Measurements from ENCODE around the gene SEC62. TPM values are rescaled to one million over a fixed set of nuclear protein-coding genes. Genes with fewer than 3 reads are reported as not detected.

Gene SEC62
- total RNA-seq, 2 donors from 2014 or later = 85.7 to 87.4 TPM

DNA sequence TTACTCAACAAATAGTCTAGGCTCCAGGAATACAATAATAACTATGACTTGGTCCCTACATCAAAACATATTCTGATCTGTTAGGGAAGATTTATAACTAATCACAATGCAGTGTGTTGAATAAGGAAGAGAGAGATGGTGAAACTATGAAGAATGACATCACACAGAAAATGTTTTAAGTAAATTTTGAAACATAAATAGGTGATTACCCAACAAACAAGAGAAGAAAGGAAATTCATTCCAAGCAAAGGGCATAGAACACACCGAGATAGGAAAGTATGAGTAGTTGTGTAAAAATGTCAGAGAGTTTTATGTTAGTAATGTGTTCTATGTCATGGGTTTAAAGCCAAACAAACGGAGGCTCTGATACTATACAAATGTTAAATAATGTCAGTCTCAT is 13.4 kb downstream of the SEC62 start:
- ATAC-seq = no peak
- Mint-ChIP-seq H3K27me3 (no peaks in the 10 kb centered on the region), H3K27ac (peak overlapping the region; percentile 71), H3K4me3 (no peak overlapping the region), H3K4me1 (peaks cover 10% of the 10 kb centered on the region), H3K36me3 (ENCODE audit: low read depth) (peaks cover 16% of the 10 kb centered on the region)
- H3K9me3 ChIP-seq (ENCODE audit: control insufficient read depth, low read length, poor library complexity, severe bottlenecking) = no peaks in the 10 kb centered on the region
- no peak for DNase-seq

GRCh38 chr3:169984292-169984691 is 17.7 kb downstream of the SEC62 start:
- no peaks in the 10 kb centered on the region for H3K9me3 ChIP-seq (ENCODE audit: control insufficient read depth, low read length, poor library complexity, severe bottlenecking)
- ATAC-seq = no peak
- no peak for DNase-seq
- Mint-ChIP-seq H3K4me1 (peaks cover 10% of the 10 kb centered on the region), H3K27me3 (no peaks in the 10 kb centered on the region), H3K4me3 (no peak overlapping the region), H3K27ac (no peak overlapping the region), H3K36me3 (ENCODE audit: low read depth) (peaks cover 16% of the 10 kb centered on the region)

- no peaks in the 10 kb centered on the region for H3K9me3 ChIP-seq (ENCODE audit: control insufficient read depth, low read length, poor library complexity, severe bottlenecking)
- no peak for ATAC-seq
- Mint-ChIP-seq H3K27me3 (no peaks in the 10 kb centered on the region), H3K4me1 (peaks cover 4% of the 10 kb centered on the region), H3K4me3 (no peak overlapping the region), H3K27ac (no peak overlapping the region), H3K36me3 (ENCODE audit: low read depth) (peaks cover 6% of the 10 kb centered on the region)
- no peak for DNase-seq
Measured at GRCh38 chr3:169990431-169990830, 23.8 kb downstream of the SEC62 start.

GRCh38 chr3:169992156-169992555 is 25.5 kb downstream of the SEC62 start:
- Mint-ChIP-seq H3K4me1 (peaks cover 8% of the 10 kb centered on the region), H3K36me3 (ENCODE audit: low read depth) (peaks cover 10% of the 10 kb centered on the region), H3K4me3 (no peak overlapping the region), H3K27me3 (no peaks in the 10 kb centered on the region), H3K27ac (peak overlapping the region; percentile 83)
- ATAC-seq (no peak), DNase-seq (no peak)
- H3K9me3 ChIP-seq (ENCODE audit: control insufficient read depth, low read length, poor library complexity, severe bottlenecking) = no peaks in the 10 kb centered on the region

DNA sequence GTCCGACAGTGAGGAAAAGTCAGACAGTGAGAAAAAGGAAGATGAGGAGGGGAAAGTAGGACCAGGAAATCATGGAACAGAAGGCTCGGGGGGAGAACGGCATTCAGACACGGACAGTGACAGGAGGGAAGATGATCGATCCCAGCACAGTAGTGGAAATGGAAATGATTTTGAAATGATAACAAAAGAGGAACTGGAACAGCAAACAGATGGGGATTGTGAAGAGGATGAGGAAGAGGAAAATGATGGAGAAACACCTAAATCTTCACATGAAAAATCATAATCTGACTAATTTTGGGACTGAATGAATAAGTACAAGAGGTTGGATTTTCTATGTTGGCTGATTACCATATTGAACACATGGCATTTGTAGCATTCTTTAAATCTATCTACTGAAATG is 26.2 kb downstream of the SEC62 start:
- Mint-ChIP-seq H3K27ac (peak overlapping the region; percentile 83), H3K27me3 (no peaks in the 10 kb centered on the region), H3K4me3 (no peak overlapping the region), H3K4me1 (peaks cover 8% of the 10 kb centered on the region), H3K36me3 (ENCODE audit: low read depth) (peaks cover 10% of the 10 kb centered on the region)
- DNase-seq (no peak), ATAC-seq (no peak)
- H3K9me3 ChIP-seq (ENCODE audit: control insufficient read depth, low read length, poor library complexity, severe bottlenecking) = no peaks in the 10 kb centered on the region

DNA sequence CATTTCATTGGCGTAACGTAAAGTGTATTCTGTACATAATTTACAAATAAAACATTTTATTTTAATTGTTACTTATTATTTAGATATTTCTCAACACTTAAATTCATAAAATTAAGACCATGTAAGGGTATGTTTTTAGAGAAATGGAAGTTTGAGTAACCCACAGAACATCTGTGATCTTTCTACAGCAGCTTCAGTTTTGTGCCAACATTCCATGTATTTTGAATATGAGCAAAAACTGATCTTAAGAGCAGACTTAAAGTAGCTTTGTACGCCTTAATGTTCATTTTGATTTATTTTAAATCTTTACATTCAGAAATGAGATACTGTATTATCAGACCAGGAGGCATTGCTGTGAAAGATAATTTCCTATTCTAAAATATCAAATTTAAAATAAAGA is 27.2 kb downstream of the SEC62 start:
- H3K27me3 Mint-ChIP-seq = no peaks in the 10 kb centered on the region
- H3K4me1 Mint-ChIP-seq = peaks cover 8% of the 10 kb centered on the region
- DNase-seq = no peak
- ATAC-seq = no peak
- H3K36me3 Mint-ChIP-seq (ENCODE audit: low read depth) = peaks cover 10% of the 10 kb centered on the region
- H3K9me3 ChIP-seq (ENCODE audit: control insufficient read depth, low read length, poor library complexity, severe bottlenecking) = no peaks in the 10 kb centered on the region
- H3K27ac Mint-ChIP-seq = no peak overlapping the region
- no peak overlapping the region for H3K4me3 Mint-ChIP-seq

GRCh38 chr3:169996063-169996462 is 29.5 kb downstream of the SEC62 start:
- peaks cover 10% of the 10 kb centered on the region for H3K36me3 Mint-ChIP-seq (ENCODE audit: low read depth)
- no peak overlapping the region for H3K4me3 Mint-ChIP-seq
- H3K27me3 Mint-ChIP-seq = no peaks in the 10 kb centered on the region
- H3K4me1 Mint-ChIP-seq = peaks cover 8% of the 10 kb centered on the region
- H3K9me3 ChIP-seq (ENCODE audit: control insufficient read depth, low read length, poor library complexity, severe bottlenecking) = no peaks in the 10 kb centered on the region
- no peak for ATAC-seq
- DNase-seq = no peak
- H3K27ac Mint-ChIP-seq = no peak overlapping the region

DNA sequence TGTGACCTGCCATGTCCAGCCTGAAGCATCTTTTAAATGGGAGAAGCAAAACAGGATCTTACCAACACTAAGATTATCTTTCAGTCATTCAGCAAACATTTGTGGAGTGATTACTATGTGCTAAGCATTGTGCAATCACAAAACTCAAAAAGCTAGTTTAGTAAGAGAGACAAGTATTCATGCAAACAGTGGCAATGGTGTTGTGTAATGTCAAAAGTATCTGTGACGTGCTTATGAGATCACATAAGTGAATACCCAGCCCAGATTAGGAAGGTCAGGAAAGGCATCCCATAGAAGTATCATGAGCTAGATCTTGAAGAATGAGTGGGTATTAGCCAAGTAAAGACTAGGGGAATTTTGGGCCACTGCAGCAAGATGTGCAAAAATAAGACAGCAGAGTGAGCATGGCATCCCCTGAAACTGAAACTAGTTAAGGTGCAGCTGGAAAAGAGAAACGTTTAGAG is 32.1 kb downstream of the SEC62 start:
- Mint-ChIP-seq H3K4me3 (no peak overlapping the region), H3K27ac (no peak overlapping the region), H3K36me3 (ENCODE audit: low read depth) (peaks cover 4% of the 10 kb centered on the region), H3K27me3 (no peaks in the 10 kb centered on the region), H3K4me1 (peaks cover 18% of the 10 kb centered on the region)
- DNase-seq = no peak
- no peak for ATAC-seq
- H3K9me3 ChIP-seq (ENCODE audit: control insufficient read depth, low read length, poor library complexity, severe bottlenecking) = no peaks in the 10 kb centered on the region

GRCh38 chr3:169999433-169999832 is 32.8 kb downstream of the SEC62 start:
- no peaks in the 10 kb centered on the region for H3K9me3 ChIP-seq (ENCODE audit: control insufficient read depth, low read length, poor library complexity, severe bottlenecking)
- H3K4me3 Mint-ChIP-seq = no peak overlapping the region
- no peak overlapping the region for H3K27ac Mint-ChIP-seq
- peaks cover 22% of the 10 kb centered on the region for H3K4me1 Mint-ChIP-seq
- DNase-seq (no peak), ATAC-seq (no peak)
- H3K36me3 Mint-ChIP-seq (ENCODE audit: low read depth) = peaks cover 4% of the 10 kb centered on the region
- H3K27me3 Mint-ChIP-seq = no peaks in the 10 kb centered on the region

DNA sequence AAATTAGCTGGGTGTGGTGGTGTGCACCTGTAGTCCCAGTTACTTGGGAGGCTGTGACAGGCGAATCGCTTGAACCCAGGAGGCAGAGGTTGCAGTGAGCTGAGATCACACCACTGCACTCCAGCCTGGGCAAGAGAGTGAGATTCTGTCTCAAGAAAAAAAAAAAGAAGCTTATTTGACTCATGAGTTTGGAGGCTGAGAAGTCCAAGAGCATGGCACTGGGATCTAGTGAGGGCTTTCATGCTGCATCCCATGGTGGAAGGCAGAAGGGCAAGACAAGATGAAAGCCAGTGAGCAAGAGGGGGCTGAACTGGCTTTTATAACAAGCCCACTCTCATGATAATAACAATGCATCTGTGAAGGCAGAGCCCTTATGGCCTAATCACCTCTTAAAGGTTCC is 33.4 kb downstream of the SEC62 start:
- no peak for DNase-seq
- H3K9me3 ChIP-seq (ENCODE audit: control insufficient read depth, low read length, poor library complexity, severe bottlenecking) = no peaks in the 10 kb centered on the region
- H3K27me3 Mint-ChIP-seq = no peaks in the 10 kb centered on the region
- ATAC-seq = no peak
- H3K27ac Mint-ChIP-seq = no peak overlapping the region
- H3K4me1 Mint-ChIP-seq = peaks cover 22% of the 10 kb centered on the region
- H3K36me3 Mint-ChIP-seq (ENCODE audit: low read depth) = peaks cover 4% of the 10 kb centered on the region
- H3K4me3 Mint-ChIP-seq = no peak overlapping the region

DNA sequence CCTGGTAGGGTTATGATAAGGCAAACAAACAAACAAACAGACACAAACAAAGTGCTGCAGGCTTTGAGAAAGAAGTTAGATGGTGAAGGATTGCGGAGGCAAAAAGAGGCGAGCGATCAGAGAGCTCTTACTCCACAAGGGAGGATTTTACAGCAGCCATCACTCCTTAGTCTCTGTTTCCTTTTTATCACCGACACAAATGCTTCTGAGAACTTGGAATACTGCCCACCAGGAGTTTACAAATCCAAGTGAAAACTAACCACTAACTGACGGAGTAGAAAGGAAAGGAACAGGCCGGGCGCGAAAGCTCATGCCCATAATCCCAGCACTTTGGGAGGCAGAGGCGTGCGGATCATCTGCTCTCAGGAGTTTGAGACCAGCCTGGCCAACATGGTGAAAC is 35.6 kb downstream of the SEC62 start:
- peak overlapping the region; percentile 49 for H3K4me3 Mint-ChIP-seq
- peaks cover 28% of the 10 kb centered on the region for H3K4me1 Mint-ChIP-seq
- no peaks in the 10 kb centered on the region for H3K27me3 Mint-ChIP-seq
- H3K36me3 Mint-ChIP-seq (ENCODE audit: low read depth) = no peaks in the 10 kb centered on the region
- H3K9me3 ChIP-seq (ENCODE audit: control insufficient read depth, low read length, poor library complexity, severe bottlenecking) = no peaks in the 10 kb centered on the region
- no peak for DNase-seq
- H3K27ac Mint-ChIP-seq = peak overlapping the region; percentile 34
- ATAC-seq = no peak

- Mint-ChIP-seq H3K36me3 (ENCODE audit: low read depth) (no peaks in the 10 kb centered on the region), H3K27me3 (no peaks in the 10 kb centered on the region), H3K4me1 (peaks cover 29% of the 10 kb centered on the region), H3K27ac (peak overlapping the region; percentile 34), H3K4me3 (peak overlapping the region; percentile 49)
- no peaks in the 10 kb centered on the region for H3K9me3 ChIP-seq (ENCODE audit: control insufficient read depth, low read length, poor library complexity, severe bottlenecking)
- DNase-seq (no peak), ATAC-seq (no peak)
Measured at GRCh38 chr3:170002879-170003278, 36.3 kb downstream of the SEC62 start.

GRCh38 chr3:170003881-170004356 is 37.3 kb downstream of the SEC62 start:
- Mint-ChIP-seq H3K36me3 (ENCODE audit: low read depth) (no peaks in the 10 kb centered on the region), H3K4me3 (no peak overlapping the region), H3K4me1 (peaks cover 30% of the 10 kb centered on the region), H3K27me3 (no peaks in the 10 kb centered on the region), H3K27ac (peak overlapping the region; percentile 21)
- no peak for ATAC-seq
- no peak for DNase-seq
- no peaks in the 10 kb centered on the region for H3K9me3 ChIP-seq (ENCODE audit: control insufficient read depth, low read length, poor library complexity, severe bottlenecking)

DNA sequence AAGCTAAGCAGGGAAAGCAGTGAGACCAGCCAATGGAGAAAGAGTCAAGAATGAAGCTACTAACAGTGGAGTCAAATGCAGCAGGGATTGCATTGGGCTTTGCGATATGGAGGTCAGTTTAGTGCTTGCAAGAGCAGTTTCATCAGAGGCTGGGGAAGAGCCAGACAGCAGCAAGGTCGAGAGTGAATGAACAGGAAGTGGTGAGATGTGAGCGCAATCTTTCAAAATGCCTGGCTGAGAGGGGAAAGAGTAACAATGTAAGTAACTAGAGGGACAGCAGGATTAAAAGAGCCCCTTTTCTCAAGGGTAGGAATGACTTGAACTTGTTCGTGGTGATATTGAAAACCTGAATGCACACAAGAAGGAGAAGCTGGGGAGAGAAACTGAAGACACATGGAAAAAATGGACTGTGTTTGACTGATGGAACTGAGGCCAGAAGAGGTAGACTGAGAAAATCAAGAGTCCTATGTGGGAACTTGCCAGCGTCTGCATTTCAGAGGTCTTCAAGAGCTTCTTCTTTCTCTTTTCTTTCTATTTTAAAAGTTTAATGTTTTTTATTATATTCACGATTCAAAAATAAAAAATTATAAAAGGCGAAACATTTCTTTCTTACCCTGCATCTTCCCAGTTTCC is 40.5 kb downstream of the SEC62 start:
- Mint-ChIP-seq H3K36me3 (ENCODE audit: low read depth) (no peaks in the 10 kb centered on the region), H3K27me3 (no peaks in the 10 kb centered on the region), H3K27ac (peak overlapping the region; percentile 39), H3K4me1 (peaks cover 28% of the 10 kb centered on the region), H3K4me3 (peak overlapping the region; percentile 79)
- H3K9me3 ChIP-seq (ENCODE audit: control insufficient read depth, low read length, poor library complexity, severe bottlenecking) = no peaks in the 10 kb centered on the region
- ATAC-seq = peak; percentile 77
- no peak for DNase-seq

All from T-helper 17 cell (primary cell).